Measurements from ENCODE around the gene RAB10.

RAB10 gene

GRCh38 chr2:26178246-26178645 is 144.4 kb downstream of the RAB10 start:
- DNase-seq (ENCODE audit: extremely low read depth, insufficient read length), result no peak
- no peaks in the 10 kb centered on the region for H3K36me3 ChIP-seq (ENCODE audit: control insufficient read depth, insufficient read depth, low read length)
- no peak overlapping the region; the same call in 1 of the 2 replicates for H3K4me3 ChIP-seq (replicated peaks; ENCODE audit: low read depth, low read length)
- H3K27me3 ChIP-seq (replicated peaks; ENCODE audit: control insufficient read depth, insufficient read depth, low read length), result no peaks in the 10 kb centered on the region; the same call in 1 of the 2 replicates
- TF ChIP-seq, protein P1, sequence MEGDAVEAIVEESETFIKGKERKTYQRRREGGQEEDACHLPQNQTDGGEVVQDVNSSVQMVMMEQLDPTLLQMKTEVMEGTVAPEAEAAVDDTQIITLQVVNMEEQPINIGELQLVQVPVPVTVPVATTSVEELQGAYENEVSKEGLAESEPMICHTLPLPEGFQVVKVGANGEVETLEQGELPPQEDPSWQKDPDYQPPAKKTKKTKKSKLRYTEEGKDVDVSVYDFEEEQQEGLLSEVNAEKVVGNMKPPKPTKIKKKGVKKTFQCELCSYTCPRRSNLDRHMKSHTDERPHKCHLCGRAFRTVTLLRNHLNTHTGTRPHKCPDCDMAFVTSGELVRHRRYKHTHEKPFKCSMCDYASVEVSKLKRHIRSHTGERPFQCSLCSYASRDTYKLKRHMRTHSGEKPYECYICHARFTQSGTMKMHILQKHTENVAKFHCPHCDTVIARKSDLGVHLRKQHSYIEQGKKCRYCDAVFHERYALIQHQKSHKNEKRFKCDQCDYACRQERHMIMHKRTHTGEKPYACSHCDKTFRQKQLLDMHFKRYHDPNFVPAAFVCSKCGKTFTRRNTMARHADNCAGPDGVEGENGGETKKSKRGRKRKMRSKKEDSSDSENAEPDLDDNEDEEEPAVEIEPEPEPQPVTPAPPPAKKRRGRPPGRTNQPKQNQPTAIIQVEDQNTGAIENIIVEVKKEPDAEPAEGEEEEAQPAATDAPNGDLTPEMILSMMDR (IDR thresholded peaks at IDR 0.05; ENCODE audit: insufficient read depth, low read length, poor library complexity, severe bottlenecking), result no peak

- TF ChIP-seq, protein P1 (IDR thresholded peaks at IDR 0.05; ENCODE audit: insufficient read depth, low read length, poor library complexity, severe bottlenecking), result no peak
- no peak for DNase-seq (ENCODE audit: extremely low read depth, insufficient read length)
- Histone ChIP-seq H3K4me3 (replicated peaks; ENCODE audit: low read depth, low read length) (peak overlapping the region; percentile 50), H3K27me3 (replicated peaks; ENCODE audit: control insufficient read depth, insufficient read depth, low read length) (no peaks in the 10 kb centered on the region; the same call in 1 of the 2 replicates), H3K36me3 (ENCODE audit: control insufficient read depth, insufficient read depth, low read length) (no peaks in the 10 kb centered on the region)
These were observed 145.0 kb downstream of the RAB10 start for GRCh38 chr2:26178746-26179436.

GRCh38 chr2:26179446-26179913 is 145.6 kb downstream of the RAB10 start:
- TF ChIP-seq, protein P1 (IDR thresholded peaks at IDR 0.05; ENCODE audit: insufficient read depth, low read length, poor library complexity, severe bottlenecking), result no peak
- H3K36me3 ChIP-seq (ENCODE audit: control insufficient read depth, insufficient read depth, low read length), result no peaks in the 10 kb centered on the region
- no peaks in the 10 kb centered on the region; the same call in 1 of the 2 replicates for H3K27me3 ChIP-seq (replicated peaks; ENCODE audit: control insufficient read depth, insufficient read depth, low read length)
- no peak for DNase-seq (ENCODE audit: extremely low read depth, insufficient read length)
- H3K4me3 ChIP-seq (replicated peaks; ENCODE audit: low read depth, low read length), result no peak overlapping the region

DNA sequence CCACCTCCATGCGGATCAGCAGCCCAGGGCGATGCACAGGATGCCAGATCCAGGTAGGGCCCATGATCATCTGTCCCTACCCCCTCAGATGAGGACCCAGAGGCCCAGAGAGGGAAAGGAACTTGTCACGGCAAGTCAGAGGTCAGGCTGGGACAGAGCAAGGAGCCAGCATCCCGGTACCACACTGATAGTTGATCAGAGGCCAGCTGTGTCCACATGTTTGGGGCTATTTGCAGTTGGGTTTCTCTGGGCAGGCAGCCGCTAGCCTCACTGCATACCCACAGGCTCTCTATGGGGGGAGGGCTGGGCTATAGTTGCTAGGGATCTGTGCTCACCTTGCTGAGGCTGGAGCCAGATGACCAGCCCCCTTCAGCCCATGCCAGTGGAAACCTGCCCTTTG is 148.6 kb downstream of the RAB10 start:
- H3K4me3 ChIP-seq (replicated peaks; ENCODE audit: low read depth, low read length), result no peak overlapping the region
- H3K27me3 ChIP-seq (replicated peaks; ENCODE audit: control insufficient read depth, insufficient read depth, low read length), result no peaks in the 10 kb centered on the region; the same call in none of the 2 replicates
- no peak for DNase-seq (ENCODE audit: extremely low read depth, insufficient read length)
- H3K36me3 ChIP-seq (ENCODE audit: control insufficient read depth, insufficient read depth, low read length), result no peaks in the 10 kb centered on the region
- TF ChIP-seq, protein P1 (IDR thresholded peaks at IDR 0.05; ENCODE audit: insufficient read depth, low read length, poor library complexity, severe bottlenecking), result no peak

DNA sequence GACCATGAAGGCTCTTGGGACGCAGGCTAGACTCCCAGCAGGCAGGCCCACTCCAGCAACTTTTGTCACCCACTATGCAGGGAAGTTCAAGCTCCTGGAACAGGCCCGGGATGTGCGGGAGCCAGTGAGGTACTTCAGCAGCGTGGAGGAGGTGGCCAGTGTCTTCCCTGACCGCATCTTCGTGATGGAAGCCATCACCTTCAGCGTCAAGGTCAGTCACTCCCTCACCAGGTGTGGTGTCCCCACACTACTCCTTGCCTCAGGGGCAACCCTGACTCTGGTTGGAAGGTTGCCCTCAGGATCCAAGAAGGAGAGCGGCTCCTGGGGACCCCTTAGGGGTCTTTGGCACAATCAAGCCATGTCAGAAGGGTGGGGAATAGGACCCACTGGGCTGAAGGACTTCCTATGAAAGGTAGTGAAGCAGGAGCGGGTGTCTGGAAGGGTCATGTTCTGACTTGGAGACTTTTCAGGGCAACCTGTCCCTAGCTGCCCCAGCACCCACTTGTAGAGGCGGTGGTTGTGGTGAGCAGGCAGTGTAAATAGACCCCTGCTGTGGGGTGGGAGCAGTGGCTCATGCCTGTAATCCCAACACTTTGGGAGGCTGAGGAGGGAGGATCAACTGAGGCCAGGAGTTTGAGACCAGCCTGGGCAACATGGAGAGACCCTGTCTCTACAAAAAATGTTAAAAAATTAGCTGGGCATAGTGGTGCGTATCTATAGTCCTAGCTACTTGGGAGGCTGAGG is 149.2 kb downstream of the RAB10 start:
- TF ChIP-seq, protein P1 (IDR thresholded peaks at IDR 0.05; ENCODE audit: insufficient read depth, low read length, poor library complexity, severe bottlenecking), result no peak
- no peak for DNase-seq (ENCODE audit: extremely low read depth, insufficient read length)
- Histone ChIP-seq H3K4me3 (replicated peaks; ENCODE audit: low read depth, low read length) (no peak overlapping the region), H3K36me3 (ENCODE audit: control insufficient read depth, insufficient read depth, low read length) (no peaks in the 10 kb centered on the region), H3K27me3 (replicated peaks; ENCODE audit: control insufficient read depth, insufficient read depth, low read length) (no peaks in the 10 kb centered on the region; the same call in none of the 2 replicates)
